Suprapubic skin (tissue), 4 donors: ENCODE results near the gene EXOC6. TPM values are rescaled to one million over a fixed set of nuclear protein-coding genes. Genes with fewer than 3 reads are reported as not detected.
"Not testable (repeated sequence)": the region's sequence is repeated elsewhere in the genome, so short reads cannot be mapped to it uniquely, and the experiment has no call there.

ENCODE experiments used
- DNase-seq, 2 donors: peaks; one replicate each; pipeline ENCODE4 v3.0.0-alpha.2; 2019; ENCODE audit warnings: low spot score in 2 of 2
- H3K27ac ChIP-seq: fragments of 200-600 bp; sonication (generic); one replicate; pipeline ENCODE4 v1.5.1; 2019
- H3K27me3 ChIP-seq: fragments of 200-600 bp; sonication (generic); one replicate; pipeline ENCODE4 v1.5.1; 2019
- H3K36me3 ChIP-seq: fragments of 200-600 bp; sonication (generic); one replicate; pipeline ENCODE4 v1.5.1; 2019
- H3K4me1 ChIP-seq: fragments of 200-600 bp; sonication (generic); one replicate; pipeline ENCODE4 v1.5.1; 2019
- H3K4me3 ChIP-seq: fragments of 200-600 bp; sonication (generic); one replicate; pipeline ENCODE4 v1.5.1; 2019; ENCODE audit warnings: mild to moderate bottlenecking
- H3K9me3 ChIP-seq: fragments of 200-600 bp; sonication (generic); one replicate; pipeline ENCODE4 v1.5.1; 2019
- CTCF ChIP-seq, 2 donors: fragments of 200-600 bp in 1 of 2; fragments of 450-650 bp in 1 of 2; sonication (generic) in 1 of 2; IDR thresholded peaks; one replicate each; pipeline ENCODE4 v1.5.1; 2016 to 2019; ENCODE audit warnings: antibody characterized with exemption in 2 of 2, mild to moderate bottlenecking in 1 of 2, moderate library complexity in 1 of 2
- EP300 ChIP-seq: sonication (generic); formaldehyde crosslinking; IDR thresholded peaks from one replicate; pipeline ENCODE4 v1.6.1; 2017; ENCODE audit warnings: antibody characterized with exemption
- POLR2A ChIP-seq, 2 donors: fragments of 450-650 bp; IDR thresholded peaks; one replicate each; pipeline ENCODE4 v1.6.1; 2017; ENCODE audit warnings: antibody characterized with exemption in 2 of 2, mild to moderate bottlenecking in 2 of 2, moderate library complexity in 2 of 2
- POLR2AphosphoS5 ChIP-seq, 3 donors: sonication (generic); formaldehyde crosslinking; IDR thresholded peaks; one replicate each; pipeline ENCODE4 v1.6.1; 2017; ENCODE audit warnings: antibody characterized with exemption in 3 of 3
- WGBS: methylation state at CpG from one replicate; pipeline ENCODE4 v1.1.5; 2018; 5-methylcytosine and 5-hydroxymethylcytosine counted together
- total RNA-seq, 4 donors: library from RNA; depleted of rRNA; stranded (reverse); fragments of >200 nt; gene quantifications; one replicate each; pipeline ENCODE4 v1.1.0, GENCODE V29; 2016

The EXOC6 gene
- total RNA-seq, 4 donors from 2014 or later, result 5.0 to 9.3 (median 8.3) TPM

GRCh38 chr10:92938841-92939240 is 90.5 kb downstream of the EXOC6 start:
- 83% methylated on average over 1 of the region's 1 CpG for WGBS
- TF ChIP-seq POLR2AphosphoS5 (IDR thresholded peaks at IDR 0.05) (no peak), POLR2A (IDR thresholded peaks at IDR 0.05) (no peak), CTCF (IDR thresholded peaks at IDR 0.05) (no peak), EP300 (no peak)
- Histone ChIP-seq H3K4me1 (no peaks in the 10 kb centered on the region), H3K27me3 (no peaks in the 10 kb centered on the region), H3K36me3 (peaks cover 3% of the 10 kb centered on the region), H3K27ac (no peak overlapping the region), H3K9me3 (no peaks in the 10 kb centered on the region), H3K4me3 (no peak overlapping the region)
- DNase-seq, result no peak

- DNase-seq, result no peak
- peaks cover 7% of the 10 kb centered on the region for H3K36me3 ChIP-seq
Observed at GRCh38 chr10:92942226-92942625, 93.9 kb downstream of the EXOC6 start.

GRCh38 chr10:92946491-92946890 is 98.2 kb downstream of the EXOC6 start:
- Histone ChIP-seq H3K4me3 (no peak overlapping the region), H3K27me3 (no peaks in the 10 kb centered on the region), H3K36me3 (peaks cover 8% of the 10 kb centered on the region), H3K27ac (no peak overlapping the region), H3K9me3 (no peaks in the 10 kb centered on the region), H3K4me1 (no peaks in the 10 kb centered on the region)
- WGBS, result 95% methylated on average over 3 of the region's 3 CpGs
- TF ChIP-seq CTCF (IDR thresholded peaks at IDR 0.05) (no peak), POLR2AphosphoS5 (IDR thresholded peaks at IDR 0.05) (no peak), EP300 (no peak), POLR2A (IDR thresholded peaks at IDR 0.05) (no peak)
- DNase-seq, result no peak

More at GRCh38 chr10:92942226-92942625, 93.9 kb downstream of the EXOC6 start:
- no peaks in the 10 kb centered on the region for H3K4me1 ChIP-seq
- H3K27me3 ChIP-seq, result no peaks in the 10 kb centered on the region
- no peaks in the 10 kb centered on the region for H3K9me3 ChIP-seq
- H3K27ac ChIP-seq, result no peak overlapping the region
- TF ChIP-seq POLR2A (IDR thresholded peaks at IDR 0.05), result no peak
- TF ChIP-seq POLR2AphosphoS5 (IDR thresholded peaks at IDR 0.05), result no peak
- no peak for TF ChIP-seq CTCF (IDR thresholded peaks at IDR 0.05)
- TF ChIP-seq EP300, result no peak
- no peak overlapping the region for H3K4me3 ChIP-seq

- not testable (repeated sequence) for H3K36me3 ChIP-seq, H3K4me1 ChIP-seq, DNase-seq, H3K9me3 ChIP-seq, H3K4me3 ChIP-seq, H3K27me3 ChIP-seq, H3K27ac ChIP-seq
Observed at GRCh38 chr10:92952573-92952972, 104.3 kb downstream of the EXOC6 start.

- H3K36me3 ChIP-seq, result peaks cover 7% of the 10 kb centered on the region
- 78% methylated on average over 2 of the region's 2 CpGs for WGBS
- H3K9me3 ChIP-seq, result no peaks in the 10 kb centered on the region
- DNase-seq, result no peak
- H3K27ac ChIP-seq, result peak overlapping the region; percentile 8
- TF ChIP-seq POLR2AphosphoS5 (IDR thresholded peaks at IDR 0.05) (no peak), POLR2A (IDR thresholded peaks at IDR 0.05) (no peak), EP300 (no peak), CTCF (IDR thresholded peaks at IDR 0.05) (no peak)
- no peaks in the 10 kb centered on the region for H3K27me3 ChIP-seq
- no peak overlapping the region for H3K4me3 ChIP-seq
- H3K4me1 ChIP-seq, result no peaks in the 10 kb centered on the region
Observed at GRCh38 chr10:92957223-92958010, 109.1 kb downstream of the EXOC6 start.

- TF ChIP-seq POLR2A (IDR thresholded peaks at IDR 0.05) (no peak), POLR2AphosphoS5 (IDR thresholded peaks at IDR 0.05) (no peak), CTCF (IDR thresholded peaks at IDR 0.05) (no peak), EP300 (no peak)
- Histone ChIP-seq H3K27me3 (no peaks in the 10 kb centered on the region), H3K27ac (no peak overlapping the region), H3K4me3 (no peak overlapping the region), H3K4me1 (peaks cover 3% of the 10 kb centered on the region), H3K9me3 (no peaks in the 10 kb centered on the region), H3K36me3 (peaks cover 3% of the 10 kb centered on the region)
- DNase-seq, result no peak
- WGBS, result 94% methylated on average over 2 of the region's 2 CpGs
Observed at GRCh38 chr10:92961638-92962037, 113.3 kb downstream of the EXOC6 start.
